HEK293 (cell line): ENCODE data around the gene ALDH1B1.

Experiments used
- BCL11A ChIP-seq: fragments of 450-650 bp; formaldehyde crosslinking; IDR thresholded peaks from 2 replicates; pipeline ENCODE4 v1.5.1; 2016; ENCODE audit warnings: low read depth, missing biosample characterization, missing genetic modification characterization
- EGR2 ChIP-seq: fragments of 450-650 bp; formaldehyde crosslinking; IDR thresholded peaks from 2 replicates; pipeline ENCODE4 v1.5.1; 2016; ENCODE audit warnings: low read depth, missing biosample characterization, missing genetic modification characterization
- KLF1 ChIP-seq: fragments of 450-650 bp; formaldehyde crosslinking; IDR thresholded peaks from 2 replicates; pipeline ENCODE4 v1.5.1; 2016; ENCODE audit warnings: missing biosample characterization, missing genetic modification characterization
- KLF8 ChIP-seq: fragments of 450-650 bp; formaldehyde crosslinking; IDR thresholded peaks from 2 replicates; pipeline ENCODE4 v1.5.1; 2016; ENCODE audit warnings: missing biosample characterization, missing genetic modification characterization
- KLF9 ChIP-seq: fragments of 450-650 bp; formaldehyde crosslinking; IDR thresholded peaks from 2 replicates; pipeline ENCODE4 v1.5.1; 2016; ENCODE audit warnings: missing biosample characterization, missing genetic modification characterization, low read depth
- PRDM1 ChIP-seq: fragments of 450-650 bp; formaldehyde crosslinking; IDR thresholded peaks from 2 replicates; pipeline ENCODE4; 2016; ENCODE audit warnings: missing biosample characterization, missing genetic modification characterization
- REPIN1 ChIP-seq: fragments of 450-650 bp; formaldehyde crosslinking; IDR thresholded peaks from 2 replicates; pipeline ENCODE4 v1.5.1; 2017; ENCODE audit warnings: missing biosample characterization, missing genetic modification characterization, low read depth
- SALL2 ChIP-seq: fragments of 450-650 bp; formaldehyde crosslinking; IDR thresholded peaks from 2 replicates; pipeline ENCODE4 v1.5.0; 2017; ENCODE audit warnings: missing biosample characterization, mild to moderate bottlenecking, missing genetic modification characterization, borderline replicate concordance
- SP2 ChIP-seq: fragments of 450-650 bp; formaldehyde crosslinking; IDR thresholded peaks from 2 replicates; pipeline ENCODE4 v1.5.1; 2016; ENCODE audit warnings: missing biosample characterization, missing genetic modification characterization
- SP3 ChIP-seq: fragments of 450-650 bp; formaldehyde crosslinking; IDR thresholded peaks from 2 replicates; pipeline ENCODE4 v1.5.1; 2016; ENCODE audit warnings: missing biosample characterization, missing genetic modification characterization
- WT1 ChIP-seq: fragments of 450-650 bp; formaldehyde crosslinking; IDR thresholded peaks from 2 replicates; pipeline ENCODE4 v1.5.1; 2016; ENCODE audit warnings: missing biosample characterization, missing genetic modification characterization
- YY1 ChIP-seq: fragments of 450-650 bp; formaldehyde crosslinking; IDR thresholded peaks from 2 replicates; pipeline ENCODE4 v1.5.1; 2018; ENCODE audit warnings: missing biosample characterization, missing genetic modification characterization
- ZBTB48 ChIP-seq: fragments of 450-650 bp; formaldehyde crosslinking; IDR thresholded peaks from 2 replicates; pipeline ENCODE4 v1.5.1; 2016; ENCODE audit warnings: missing biosample characterization, missing genetic modification characterization
- ZNF146 ChIP-seq: fragments of 450-650 bp; formaldehyde crosslinking; IDR thresholded peaks from 2 replicates; pipeline ENCODE4 v1.5.1; 2016; ENCODE audit warnings: missing biosample characterization, missing genetic modification characterization
- ZNF19 ChIP-seq: fragments of 450-650 bp; formaldehyde crosslinking; IDR thresholded peaks from 2 replicates; pipeline ENCODE4; 2016; ENCODE audit warnings: missing biosample characterization, missing genetic modification characterization, low read depth
- ZNF211 ChIP-seq: fragments of 450-650 bp; formaldehyde crosslinking; IDR thresholded peaks from 2 replicates; pipeline ENCODE4 v1.5.1; 2016; ENCODE audit warnings: low read depth, missing biosample characterization, missing genetic modification characterization
- ZNF274 ChIP-seq, 2 experiments: fragments of 200-500 bp in 1 of 2; fragments of 450-650 bp in 1 of 2; sonication (Bioruptor generic) in 1 of 2; formaldehyde crosslinking in 1 of 2; IDR thresholded peaks; 2 replicates each; pipeline versions ENCODE4 v1.5.1 to v1.6.1; 2014 to 2016; ENCODE audit warnings: borderline replicate concordance in 1 of 2, inconsistent platforms in 1 of 2, low read length in 1 of 2, missing biosample characterization in 1 of 2, missing genetic modification characterization in 1 of 2
- ZNF341 ChIP-seq: fragments of 450-650 bp; formaldehyde crosslinking; IDR thresholded peaks from 2 replicates; pipeline ENCODE4; 2016; ENCODE audit warnings: low read depth, missing biosample characterization, missing genetic modification characterization
- ZNF366 ChIP-seq: fragments of 450-650 bp; formaldehyde crosslinking; conservative IDR thresholded peaks from 2 replicates; pipeline ENCODE4 v1.5.1; 2016; ENCODE audit warnings: missing biosample characterization, missing genetic modification characterization
- ZNF391 ChIP-seq: fragments of 450-650 bp; formaldehyde crosslinking; IDR thresholded peaks from 2 replicates; pipeline ENCODE4 v1.5.1; 2016; ENCODE audit warnings: low read depth, missing biosample characterization, missing genetic modification characterization, borderline replicate concordance
- ZNF426 ChIP-seq: fragments of 450-650 bp; formaldehyde crosslinking; IDR thresholded peaks from 2 replicates; pipeline ENCODE4 v1.5.1; 2017; ENCODE audit warnings: missing biosample characterization, missing genetic modification characterization, mild to moderate bottlenecking, inconsistent platforms, moderate library complexity
- ZNF501 ChIP-seq: fragments of 450-650 bp; formaldehyde crosslinking; IDR thresholded peaks from 2 replicates; pipeline ENCODE4 v1.5.1; 2016; ENCODE audit warnings: missing biosample characterization, missing genetic modification characterization
- ZNF560 ChIP-seq: fragments of 450-650 bp; formaldehyde crosslinking; IDR thresholded peaks from 2 replicates; pipeline ENCODE4 v1.5.1; 2017; ENCODE audit warnings: missing biosample characterization, missing genetic modification characterization, borderline replicate concordance
- ZNF571 ChIP-seq: fragments of 450-650 bp; formaldehyde crosslinking; IDR thresholded peaks from 2 replicates; pipeline ENCODE4 v1.5.0; 2017; ENCODE audit warnings: missing biosample characterization, missing genetic modification characterization
- ZNF707 ChIP-seq: fragments of 450-650 bp; formaldehyde crosslinking; IDR thresholded peaks from 2 replicates; pipeline ENCODE4 v1.5.1; 2016; ENCODE audit warnings: missing biosample characterization, missing genetic modification characterization
- ZNF768 ChIP-seq: fragments of 450-650 bp; formaldehyde crosslinking; IDR thresholded peaks from 2 replicates; pipeline ENCODE4 v1.5.1; 2018; ENCODE audit warnings: missing biosample characterization, mild to moderate bottlenecking, missing genetic modification characterization
- ZNF785 ChIP-seq: fragments of 450-650 bp; formaldehyde crosslinking; IDR thresholded peaks from 2 replicates; pipeline ENCODE4 v1.5.1; 2016; ENCODE audit warnings: missing biosample characterization, missing genetic modification characterization
- ZNF791 ChIP-seq: fragments of 450-650 bp; formaldehyde crosslinking; IDR thresholded peaks from 2 replicates; pipeline ENCODE4 v1.5.1; 2016; ENCODE audit warnings: missing biosample characterization, missing genetic modification characterization
- TF ChIP-seq, protein P1 (sequence below): fragments of 450-650 bp; formaldehyde crosslinking; IDR thresholded peaks from 2 replicates; pipeline ENCODE4 v1.5.1; 2016; ENCODE audit warnings: missing biosample characterization, missing genetic modification characterization
- TF ChIP-seq, protein P2 (sequence below): fragments of 450-650 bp; formaldehyde crosslinking; IDR thresholded peaks from 2 replicates; pipeline ENCODE4 v1.5.1; 2016; ENCODE audit warnings: missing biosample characterization, missing genetic modification characterization
- TF ChIP-seq, protein P3 (sequence below): fragments of 450-650 bp; formaldehyde crosslinking; IDR thresholded peaks from 2 replicates; pipeline ENCODE4 v1.5.1; 2016; ENCODE audit warnings: missing biosample characterization, missing genetic modification characterization
- TF ChIP-seq, protein P4 (sequence below): fragments of 450-650 bp; formaldehyde crosslinking; conservative IDR thresholded peaks from 2 replicates; pipeline ENCODE4 v1.5.1; 2016; ENCODE audit warnings: low read depth, missing biosample characterization, missing genetic modification characterization

Gene ALDH1B1

DNA sequence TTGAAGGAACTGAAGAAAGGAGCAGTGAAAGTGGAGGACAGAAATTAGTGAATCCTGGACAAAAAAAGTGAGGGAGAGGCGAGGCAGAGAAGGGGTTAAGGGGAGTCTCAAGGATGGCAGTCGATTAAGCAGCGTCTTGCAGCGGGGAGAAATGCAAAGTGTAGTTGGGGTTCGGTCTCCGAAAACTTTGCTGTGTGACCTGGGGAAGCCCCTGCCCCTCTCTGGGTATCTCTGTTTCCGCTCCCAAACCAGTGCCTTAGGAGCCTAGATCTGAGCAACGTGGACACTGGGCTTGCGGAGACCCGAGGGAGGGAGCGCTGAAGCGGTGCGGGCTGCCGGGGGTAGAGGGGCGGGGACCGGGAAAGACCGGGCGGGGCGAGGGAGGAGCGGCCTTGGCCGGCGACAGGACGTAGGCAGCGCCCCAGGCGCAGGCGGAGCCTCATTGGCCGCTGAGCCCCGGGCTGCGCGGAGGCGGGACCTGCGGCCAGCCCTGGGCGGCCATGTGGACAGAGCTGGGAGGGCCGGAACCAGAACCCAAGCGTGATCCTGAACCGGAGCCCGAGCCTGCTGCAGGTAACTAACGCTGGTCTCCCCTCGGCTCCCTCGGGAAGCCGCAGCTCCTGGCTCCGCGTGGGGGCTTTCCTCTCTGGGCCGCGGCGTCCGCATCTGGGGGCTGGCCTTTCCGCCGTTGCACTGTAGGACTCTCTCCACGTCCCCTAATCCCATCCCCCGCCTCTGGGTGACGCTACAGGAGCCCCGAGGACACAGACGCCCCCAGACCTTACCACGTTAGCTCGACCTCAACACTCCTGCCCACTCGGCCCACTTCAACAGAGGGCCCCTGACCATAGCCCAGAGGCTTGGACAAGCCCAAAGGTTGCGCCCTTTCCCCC lies at the start of gene ALDH1B1 (continued):
- no peak for TF ChIP-seq ZNF426 (tag by site-specific recombination)
- TF ChIP-seq, protein P1, sequence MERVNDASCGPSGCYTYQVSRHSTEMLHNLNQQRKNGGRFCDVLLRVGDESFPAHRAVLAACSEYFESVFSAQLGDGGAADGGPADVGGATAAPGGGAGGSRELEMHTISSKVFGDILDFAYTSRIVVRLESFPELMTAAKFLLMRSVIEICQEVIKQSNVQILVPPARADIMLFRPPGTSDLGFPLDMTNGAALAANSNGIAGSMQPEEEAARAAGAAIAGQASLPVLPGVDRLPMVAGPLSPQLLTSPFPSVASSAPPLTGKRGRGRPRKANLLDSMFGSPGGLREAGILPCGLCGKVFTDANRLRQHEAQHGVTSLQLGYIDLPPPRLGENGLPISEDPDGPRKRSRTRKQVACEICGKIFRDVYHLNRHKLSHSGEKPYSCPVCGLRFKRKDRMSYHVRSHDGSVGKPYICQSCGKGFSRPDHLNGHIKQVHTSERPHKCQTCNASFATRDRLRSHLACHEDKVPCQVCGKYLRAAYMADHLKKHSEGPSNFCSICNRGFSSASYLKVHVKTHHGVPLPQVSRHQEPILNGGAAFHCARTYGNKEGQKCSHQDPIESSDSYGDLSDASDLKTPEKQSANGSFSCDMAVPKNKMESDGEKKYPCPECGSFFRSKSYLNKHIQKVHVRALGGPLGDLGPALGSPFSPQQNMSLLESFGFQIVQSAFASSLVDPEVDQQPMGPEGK (tag by site-specific recombination), result peak; percentile 83
- no peak for TF ChIP-seq ZNF560
- TF ChIP-seq EGR2 (tag by site-specific recombination), result peak; percentile 89
- peak; percentile 46 for TF ChIP-seq ZNF366 (tag by site-specific recombination)
- 0 out of 2 replicates have a peak, but pooled peaks have one; percentile 45 for TF ChIP-seq KLF8 (tag by site-specific recombination)
- TF ChIP-seq WT1, result no peak
- TF ChIP-seq YY1, result 0 out of 2 replicates have a peak, but pooled peaks have one; percentile 22
- 0 out of 2 replicates have a peak, but pooled peaks have one; percentile 21 for TF ChIP-seq ZNF501 (tag by site-specific recombination)
- TF ChIP-seq ZNF341 (tag by site-specific recombination), result 0 out of 2 replicates have a peak, but pooled peaks have one; percentile 22
- no peak for TF ChIP-seq ZNF571 (tag by site-specific recombination)
- TF ChIP-seq ZNF19 (tag by site-specific recombination), result no peak
- TF ChIP-seq ZNF211 (tag by site-specific recombination), result no peak
- peak; percentile 93 for TF ChIP-seq ZNF768
- no peak for TF ChIP-seq BCL11A
- no peak for TF ChIP-seq ZNF707 (tag by site-specific recombination)
- TF ChIP-seq ZNF274 (IDR thresholded peaks at IDR 0.05; ENCODE audit: low read length), result no peak
- TF ChIP-seq ZNF274 (tag by site-specific recombination; IDR thresholded peaks at IDR 0.05; ENCODE audit: borderline replicate concordance), result no peak
- TF ChIP-seq KLF1 (tag by site-specific recombination), result peak; percentile 66
- TF ChIP-seq SP3 (tag by site-specific recombination), result peak; percentile 68
- TF ChIP-seq ZNF146 (tag by site-specific recombination), result no peak
- peak; percentile 70 for TF ChIP-seq KLF9
- no peak for TF ChIP-seq REPIN1 (tag by site-specific recombination)
- peak; percentile 90 for TF ChIP-seq PRDM1 (tag by site-specific recombination)
- TF ChIP-seq SP2 (tag by site-specific recombination), result peak; percentile 86
- TF ChIP-seq ZBTB48 (tag by site-specific recombination), result peak; percentile 64
- TF ChIP-seq SALL2 (tag by site-specific recombination), result no peak
- no peak for TF ChIP-seq ZNF791 (tag by site-specific recombination)
- TF ChIP-seq, protein P2, sequence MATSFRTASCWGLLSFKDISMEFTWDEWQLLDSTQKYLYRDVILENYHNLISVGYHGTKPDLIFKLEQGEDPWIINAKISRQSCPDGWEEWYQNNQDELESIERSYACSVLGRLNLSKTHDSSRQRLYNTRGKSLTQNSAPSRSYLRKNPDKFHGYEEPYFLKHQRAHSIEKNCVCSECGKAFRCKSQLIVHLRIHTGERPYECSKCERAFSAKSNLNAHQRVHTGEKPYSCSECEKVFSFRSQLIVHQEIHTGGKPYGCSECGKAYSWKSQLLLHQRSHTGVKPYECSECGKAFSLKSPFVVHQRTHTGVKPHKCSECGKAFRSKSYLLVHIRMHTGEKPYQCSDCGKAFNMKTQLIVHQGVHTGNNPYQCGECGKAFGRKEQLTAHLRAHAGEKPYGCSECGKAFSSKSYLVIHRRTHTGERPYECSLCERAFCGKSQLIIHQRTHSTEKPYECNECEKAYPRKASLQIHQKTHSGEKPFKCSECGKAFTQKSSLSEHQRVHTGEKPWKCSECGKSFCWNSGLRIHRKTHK (tag by site-specific recombination), result no peak
- TF ChIP-seq ZNF785 (tag by site-specific recombination), result no peak
- TF ChIP-seq, protein P3, sequence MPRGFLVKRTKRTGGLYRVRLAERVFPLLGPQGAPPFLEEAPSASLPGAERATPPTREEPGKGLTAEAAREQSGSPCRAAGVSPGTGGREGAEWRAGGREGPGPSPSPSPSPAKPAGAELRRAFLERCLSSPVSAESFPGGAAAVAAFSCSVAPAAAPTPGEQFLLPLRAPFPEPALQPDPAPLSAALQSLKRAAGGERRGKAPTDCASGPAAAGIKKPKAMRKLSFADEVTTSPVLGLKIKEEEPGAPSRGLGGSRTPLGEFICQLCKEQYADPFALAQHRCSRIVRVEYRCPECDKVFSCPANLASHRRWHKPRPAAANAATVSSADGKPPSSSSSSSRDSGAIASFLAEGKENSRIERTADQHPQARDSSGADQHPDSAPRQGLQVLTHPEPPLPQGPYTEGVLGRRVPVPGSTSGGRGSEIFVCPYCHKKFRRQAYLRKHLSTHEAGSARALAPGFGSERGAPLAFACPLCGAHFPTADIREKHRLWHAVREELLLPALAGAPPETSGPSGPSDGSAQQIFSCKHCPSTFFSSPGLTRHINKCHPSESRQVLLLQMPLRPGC (tag by site-specific recombination), result no peak
- no peak for TF ChIP-seq ZNF391 (tag by site-specific recombination)
- TF ChIP-seq, protein P4, sequence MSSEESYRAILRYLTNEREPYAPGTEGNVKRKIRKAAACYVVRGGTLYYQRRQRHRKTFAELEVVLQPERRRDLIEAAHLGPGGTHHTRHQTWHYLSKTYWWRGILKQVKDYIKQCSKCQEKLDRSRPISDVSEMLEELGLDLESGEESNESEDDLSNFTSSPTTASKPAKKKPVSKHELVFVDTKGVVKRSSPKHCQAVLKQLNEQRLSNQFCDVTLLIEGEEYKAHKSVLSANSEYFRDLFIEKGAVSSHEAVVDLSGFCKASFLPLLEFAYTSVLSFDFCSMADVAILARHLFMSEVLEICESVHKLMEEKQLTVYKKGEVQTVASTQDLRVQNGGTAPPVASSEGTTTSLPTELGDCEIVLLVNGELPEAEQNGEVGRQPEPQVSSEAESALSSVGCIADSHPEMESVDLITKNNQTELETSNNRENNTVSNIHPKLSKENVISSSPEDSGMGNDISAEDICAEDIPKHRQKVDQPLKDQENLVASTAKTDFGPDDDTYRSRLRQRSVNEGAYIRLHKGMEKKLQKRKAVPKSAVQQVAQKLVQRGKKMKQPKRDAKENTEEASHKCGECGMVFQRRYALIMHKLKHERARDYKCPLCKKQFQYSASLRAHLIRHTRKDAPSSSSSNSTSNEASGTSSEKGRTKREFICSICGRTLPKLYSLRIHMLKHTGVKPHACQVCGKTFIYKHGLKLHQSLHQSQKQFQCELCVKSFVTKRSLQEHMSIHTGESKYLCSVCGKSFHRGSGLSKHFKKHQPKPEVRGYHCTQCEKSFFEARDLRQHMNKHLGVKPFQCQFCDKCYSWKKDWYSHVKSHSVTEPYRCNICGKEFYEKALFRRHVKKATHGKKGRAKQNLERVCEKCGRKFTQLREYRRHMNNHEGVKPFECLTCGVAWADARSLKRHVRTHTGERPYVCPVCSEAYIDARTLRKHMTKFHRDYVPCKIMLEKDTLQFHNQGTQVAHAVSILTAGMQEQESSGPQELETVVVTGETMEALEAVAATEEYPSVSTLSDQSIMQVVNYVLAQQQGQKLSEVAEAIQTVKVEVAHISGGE, result no peak
